GM21447 (cell line): ENCODE data around the gene WFIKKN1.

Experiments used
- ATAC-seq: cut with Tn5 transposase; IDR thresholded peaks from one replicate; pipeline ENCODE4 v1.9.1; 2021; ENCODE audit not compliant: unreplicated experiment

WFIKKN1 gene

GRCh38 chr16:621526-622105, 9.2 kb upstream of the WFIKKN1 start:
- ATAC-seq = no peak

- no peak for ATAC-seq
These were observed 7.9 kb upstream of the WFIKKN1 start for GRCh38 chr16:622920-623280.

- no peak for ATAC-seq
These were observed 6.2 kb upstream of the WFIKKN1 start for GRCh38 chr16:624526-625070.

GRCh38 chr16:625117-625976, 5.4 kb upstream of the WFIKKN1 start:
- ATAC-seq = no peak

- ATAC-seq = no peak
These were observed 4.6 kb upstream of the WFIKKN1 start for GRCh38 chr16:625977-626765.

- ATAC-seq = no peak
These were observed 3.9 kb upstream of the WFIKKN1 start for GRCh38 chr16:626787-627453.

- ATAC-seq = no peak
These were observed 3.1 kb upstream of the WFIKKN1 start for GRCh38 chr16:627454-628239.

- no peak for ATAC-seq
These were observed 2.3 kb upstream of the WFIKKN1 start for GRCh38 chr16:628321-629061.

- no peak for ATAC-seq
These were observed 1.5 kb upstream of the WFIKKN1 start for GRCh38 chr16:629185-629832.

- ATAC-seq = no peak
These were observed 944 bp upstream of the WFIKKN1 start for GRCh38 chr16:629833-630248.

GRCh38 chr16:630249-630814, 453 bp upstream of the WFIKKN1 start:
- ATAC-seq = no peak

GRCh38 chr16:631808-632358, 1.1 kb downstream of the WFIKKN1 start:
- ATAC-seq = no peak

- ATAC-seq = no peak
These were observed 1.9 kb downstream of the WFIKKN1 start for GRCh38 chr16:632486-633335.

GRCh38 chr16:633336-634050, 2.7 kb downstream of the WFIKKN1 start:
- ATAC-seq = no peak

- ATAC-seq = no peak
These were observed 3.4 kb downstream of the WFIKKN1 start for GRCh38 chr16:634051-634670.

GRCh38 chr16:634996-635395, 4.2 kb downstream of the WFIKKN1 start:
- no peak for ATAC-seq
